Ishikawa (cell line): ENCODE results near the gene STOX1.

Experiments
- CEBPB ChIP-seq: IDR thresholded peaks from 2 replicates; pipeline ENCODE4 v1.6.1; 2012
- CREB1 ChIP-seq: IDR thresholded peaks from 2 replicates; pipeline ENCODE4 v1.6.1; 2012; ENCODE audit warnings: low read depth
- EGR1 ChIP-seq: IDR thresholded peaks from 2 replicates; pipeline ENCODE4 v1.6.1; 2012
- EP300 ChIP-seq: IDR thresholded peaks from 2 replicates; pipeline ENCODE4 v1.6.1; 2012; ENCODE audit warnings: borderline replicate concordance
- FOXM1 ChIP-seq: IDR thresholded peaks from 2 replicates; pipeline ENCODE4 v1.6.1; 2012; ENCODE audit warnings: low read depth, borderline replicate concordance
- MAX ChIP-seq: IDR thresholded peaks from 2 replicates; pipeline ENCODE4 v1.6.1; 2012
- NFIC ChIP-seq: IDR thresholded peaks from 2 replicates; pipeline ENCODE4 v1.6.1; 2012
- RAD21 ChIP-seq: IDR thresholded peaks from 2 replicates; pipeline ENCODE4 v1.6.1; 2012; ENCODE audit warnings: low read depth
- TAF1 ChIP-seq: IDR thresholded peaks from 2 replicates; pipeline ENCODE4 v1.6.1; 2012; ENCODE audit warnings: low read depth, mild to moderate bottlenecking
- TCF12 ChIP-seq: IDR thresholded peaks from 2 replicates; pipeline ENCODE4 v1.6.1; 2012; ENCODE audit warnings: low read depth
- TEAD4 ChIP-seq: IDR thresholded peaks from 2 replicates; pipeline ENCODE4 v1.6.1; 2012
- YY1 ChIP-seq: IDR thresholded peaks from 2 replicates; pipeline ENCODE4 v1.6.1; 2012; ENCODE audit warnings: low read depth
- ZBTB7A ChIP-seq: IDR thresholded peaks from 2 replicates; pipeline ENCODE4 v1.6.1; 2012; ENCODE audit warnings: low read depth
- TF ChIP-seq, protein P1 (sequence below): IDR thresholded peaks from 2 replicates; pipeline ENCODE4 v1.6.1; 2012
- TF ChIP-seq, protein P2 (sequence below): IDR thresholded peaks from 2 replicates; pipeline ENCODE4 v1.6.1; 2012; ENCODE audit warnings: low read depth, mild to moderate bottlenecking

The STOX1 gene

GRCh38 chr10:68895041-68895440 is 67.7 kb downstream of the STOX1 start:
- TF ChIP-seq TCF12: no peak
- peak; percentile 84 for TF ChIP-seq CEBPB

DNA sequence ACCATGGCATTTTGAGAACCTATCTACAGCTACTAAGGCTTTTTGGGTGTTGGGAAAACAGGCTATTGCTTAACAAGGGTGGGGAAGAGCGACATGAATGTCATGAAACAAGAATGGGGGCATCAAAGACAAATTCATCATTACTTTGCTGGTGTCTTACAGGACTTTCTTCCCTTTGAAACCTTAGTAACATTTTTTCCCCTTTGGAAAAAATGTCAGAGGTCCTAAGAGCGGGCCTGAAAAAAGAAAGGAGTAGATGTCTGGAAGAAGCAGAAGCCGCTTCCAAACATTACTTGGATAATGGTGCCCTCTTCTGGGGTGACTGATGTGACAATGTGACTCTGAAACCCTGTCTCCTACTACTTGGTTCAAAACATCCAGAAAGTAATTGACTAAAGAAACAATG is 70.0 kb downstream of the STOX1 start:
- TF ChIP-seq RAD21 (peak; percentile 85), CEBPB (no peak), CREB1 (no peak)

- no peak for TF ChIP-seq ZBTB7A
- no peak for TF ChIP-seq YY1
- TF ChIP-seq EP300: no peak
- no peak for TF ChIP-seq NFIC
- TF ChIP-seq FOXM1: no peak
- TF ChIP-seq, protein P1, sequence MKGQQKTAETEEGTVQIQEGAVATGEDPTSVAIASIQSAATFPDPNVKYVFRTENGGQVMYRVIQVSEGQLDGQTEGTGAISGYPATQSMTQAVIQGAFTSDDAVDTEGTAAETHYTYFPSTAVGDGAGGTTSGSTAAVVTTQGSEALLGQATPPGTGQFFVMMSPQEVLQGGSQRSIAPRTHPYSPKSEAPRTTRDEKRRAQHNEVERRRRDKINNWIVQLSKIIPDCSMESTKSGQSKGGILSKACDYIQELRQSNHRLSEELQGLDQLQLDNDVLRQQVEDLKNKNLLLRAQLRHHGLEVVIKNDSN: no peak
- no peak for TF ChIP-seq TEAD4
- no peak for TF ChIP-seq RAD21
- TF ChIP-seq, protein P2, sequence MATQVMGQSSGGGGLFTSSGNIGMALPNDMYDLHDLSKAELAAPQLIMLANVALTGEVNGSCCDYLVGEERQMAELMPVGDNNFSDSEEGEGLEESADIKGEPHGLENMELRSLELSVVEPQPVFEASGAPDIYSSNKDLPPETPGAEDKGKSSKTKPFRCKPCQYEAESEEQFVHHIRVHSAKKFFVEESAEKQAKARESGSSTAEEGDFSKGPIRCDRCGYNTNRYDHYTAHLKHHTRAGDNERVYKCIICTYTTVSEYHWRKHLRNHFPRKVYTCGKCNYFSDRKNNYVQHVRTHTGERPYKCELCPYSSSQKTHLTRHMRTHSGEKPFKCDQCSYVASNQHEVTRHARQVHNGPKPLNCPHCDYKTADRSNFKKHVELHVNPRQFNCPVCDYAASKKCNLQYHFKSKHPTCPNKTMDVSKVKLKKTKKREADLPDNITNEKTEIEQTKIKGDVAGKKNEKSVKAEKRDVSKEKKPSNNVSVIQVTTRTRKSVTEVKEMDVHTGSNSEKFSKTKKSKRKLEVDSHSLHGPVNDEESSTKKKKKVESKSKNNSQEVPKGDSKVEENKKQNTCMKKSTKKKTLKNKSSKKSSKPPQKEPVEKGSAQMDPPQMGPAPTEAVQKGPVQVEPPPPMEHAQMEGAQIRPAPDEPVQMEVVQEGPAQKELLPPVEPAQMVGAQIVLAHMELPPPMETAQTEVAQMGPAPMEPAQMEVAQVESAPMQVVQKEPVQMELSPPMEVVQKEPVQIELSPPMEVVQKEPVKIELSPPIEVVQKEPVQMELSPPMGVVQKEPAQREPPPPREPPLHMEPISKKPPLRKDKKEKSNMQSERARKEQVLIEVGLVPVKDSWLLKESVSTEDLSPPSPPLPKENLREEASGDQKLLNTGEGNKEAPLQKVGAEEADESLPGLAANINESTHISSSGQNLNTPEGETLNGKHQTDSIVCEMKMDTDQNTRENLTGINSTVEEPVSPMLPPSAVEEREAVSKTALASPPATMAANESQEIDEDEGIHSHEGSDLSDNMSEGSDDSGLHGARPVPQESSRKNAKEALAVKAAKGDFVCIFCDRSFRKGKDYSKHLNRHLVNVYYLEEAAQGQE: no peak
- TF ChIP-seq TAF1: no peak
- TF ChIP-seq CEBPB: no peak
- TF ChIP-seq CREB1: no peak
- no peak for TF ChIP-seq TCF12
- TF ChIP-seq MAX: no peak
- no peak for TF ChIP-seq EGR1
These were observed 71.9 kb downstream of the STOX1 start for GRCh38 chr10:68899186-68899745.

GRCh38 chr10:68900427-68901104 is 73.2 kb downstream of the STOX1 start:
- TF ChIP-seq MAX: peak; percentile 94
- TF ChIP-seq, protein P2: no peak
- peak; percentile 31; the same call in 1 of the 2 replicates for TF ChIP-seq TEAD4
- TF ChIP-seq, protein P1: no peak
- TF ChIP-seq RAD21: no peak
- TF ChIP-seq YY1: peak; percentile 86
- TF ChIP-seq FOXM1: peak; percentile 62
- peak; percentile 99 for TF ChIP-seq TAF1
- peak; percentile 63; the same call in 1 of the 2 replicates for TF ChIP-seq TCF12
- TF ChIP-seq NFIC: 0 out of 2 replicates have a peak, but pooled peaks have one; percentile 14
- TF ChIP-seq CREB1: no peak
- no peak for TF ChIP-seq CEBPB
- peak; percentile 92 for TF ChIP-seq EGR1
- peak; percentile 74; the same call in 1 of the 2 replicates for TF ChIP-seq ZBTB7A

- no peak for TF ChIP-seq EP300
- TF ChIP-seq EGR1: peak; percentile 27; the same call in 1 of the 2 replicates
- TF ChIP-seq NFIC: no peak
- TF ChIP-seq RAD21: no peak
- peak; percentile 67; the same call in 1 of the 2 replicates for TF ChIP-seq CREB1
- peak; percentile 68; the same call in 1 of the 2 replicates for TF ChIP-seq TAF1
- TF ChIP-seq, protein P1: 0 out of 2 replicates have a peak, but pooled peaks have one; percentile 13
- no peak for TF ChIP-seq CEBPB
- TF ChIP-seq TCF12: no peak; the same call in 1 of the 2 replicates
- 0 out of 2 replicates have a peak, but pooled peaks have one; percentile 16 for TF ChIP-seq FOXM1
- no peak for TF ChIP-seq ZBTB7A
- TF ChIP-seq MAX: peak; percentile 19
- TF ChIP-seq, protein P2: no peak
- no peak for TF ChIP-seq TEAD4
- TF ChIP-seq YY1: no peak
These were observed 74.0 kb downstream of the STOX1 start, which contains the start of gene DDX50 for GRCh38 chr10:68901105-68901927. DDX50 (plus strand) TSS chr10:68901315; CDS start chr10:68901385, 70 bp downstream.
